SK-N-SH (cell line): ENCODE results near the gene CYCS. TPM values are rescaled to one million over a fixed set of nuclear protein-coding genes. Genes with fewer than 3 reads are reported as not detected.

Source experiments
- CTCF ChIA-PET: fragments of 300-600, 350-600 bp; formaldehyde crosslinking; extraction: SDS; loops from one replicate; lab custom pipeline; 2021; lab: Yijun Ruan, JAX
- POLR2A ChIA-PET: fragments of 350-600 bp; sonication (Branson Sonifier 250); formaldehyde crosslinking; extraction: SDS; loops from one replicate; lab custom pipeline; 2020; ENCODE audit warnings: antibody characterized with exemption, inconsistent platforms; lab: Yijun Ruan, JAX
- DNase-seq: peaks from one replicate; pipeline ENCODE4 v3.0.0; 2012
- H2AFZ ChIP-seq: fragments of 200-600 bp; sonication (generic); 2 replicates; pipeline ENCODE4 v1.8.1; 2016; ENCODE audit warnings: antibody characterized with exemption, mild to moderate bottlenecking, low read depth
- H3F3A ChIP-seq: fragments of 200-600 bp; sonication (generic); replicated peaks from 2 replicates; pipeline ENCODE3; 2016; ENCODE audit warnings: antibody characterized with exemption, mild to moderate bottlenecking; ENCODE audit not compliant: insufficient read depth
- H3K27ac ChIP-seq, 2 experiments: fragments of 200-500 bp in 1 of 2; fragments of 200-600 bp in 1 of 2; sonication (Bioruptor generic) in 1 of 2; sonication (generic), shearing (Covaris generic) in 1 of 2; 2 replicates each; pipeline versions ENCODE4 v1.5.1 to v1.6.1; 2014 to 2016; ENCODE audit warnings: low read depth in 2 of 2, inconsistent platforms in 1 of 2, low read length in 1 of 2, mild to moderate bottlenecking in 1 of 2, mixed read lengths in 1 of 2
- H3K27me3 ChIP-seq: fragments of 200-600 bp; sonication (generic), shearing (Covaris generic); 2 replicates; pipeline ENCODE4 v1.6.1; 2016; ENCODE audit warnings: mixed run types; ENCODE audit not compliant: insufficient read depth
- H3K36me3 ChIP-seq, 2 experiments: fragments of 200-500 bp in 1 of 2; fragments of 200-600 bp in 1 of 2; sonication (Bioruptor generic) in 1 of 2; sonication (generic) in 1 of 2; replicated peaks in 1 of 2; 2 replicates each; pipeline versions ENCODE3 to v1.5.1; 2014 to 2016; ENCODE audit warnings: low read length in 1 of 2, mild to moderate bottlenecking in 1 of 2; ENCODE audit not compliant: insufficient read depth in 2 of 2, control insufficient read depth in 1 of 2
- H3K4me1 ChIP-seq, 2 experiments: fragments of 200-500 bp in 1 of 2; fragments of 200-600 bp in 1 of 2; sonication (Bioruptor generic) in 1 of 2; sonication (generic), shearing (Covaris generic) in 1 of 2; 2 replicates each; pipeline versions ENCODE4 v1.5.1 to v1.6.1; 2014 to 2016; ENCODE audit warnings: low read depth in 1 of 2, low read length in 1 of 2, mixed run types in 1 of 2; ENCODE audit not compliant: insufficient read depth in 2 of 2, control insufficient read depth in 1 of 2
- H3K4me2 ChIP-seq: fragments of 200-600 bp; sonication (generic), shearing (Covaris generic); 2 replicates; pipeline ENCODE4 v1.6.1; 2017; ENCODE audit warnings: mixed run types
- H3K4me3 ChIP-seq, 2 experiments: fragments of 200-500 bp in 1 of 2; fragments of 200-600 bp in 1 of 2; sonication (Bioruptor generic) in 1 of 2; sonication (generic), shearing (Covaris generic) in 1 of 2; 2 replicates each; pipeline versions ENCODE4 v1.5.1 to v1.8.1; 2014 to 2016; ENCODE audit warnings: low read depth in 2 of 2, inconsistent platforms in 1 of 2, low read length in 1 of 2, mild to moderate bottlenecking in 1 of 2, mixed read lengths in 1 of 2, moderate library complexity in 1 of 2
- H3K79me2 ChIP-seq: fragments of 200-600 bp; sonication (generic); 2 replicates; pipeline ENCODE4 v1.8.1; 2017; ENCODE audit warnings: mild to moderate bottlenecking; ENCODE audit not compliant: insufficient read depth
- H3K9ac ChIP-seq: fragments of 200-600 bp; sonication (generic); 2 replicates; pipeline ENCODE4 v1.6.1; 2017; ENCODE audit warnings: mixed run types
- H3K9me2 ChIP-seq: fragments of 200-600 bp; sonication (generic); 2 replicates; pipeline ENCODE4 v1.6.1; 2017; ENCODE audit warnings: mixed run types
- H3K9me3 ChIP-seq: fragments of 200-600 bp; sonication (generic); 2 replicates; pipeline ENCODE4 v1.6.1; 2017; ENCODE audit warnings: mixed run types, mild to moderate bottlenecking, moderate library complexity
- H4K20me1 ChIP-seq: fragments of 200-600 bp; sonication (generic); 2 replicates; pipeline ENCODE4 v1.6.1; 2017; ENCODE audit warnings: mild to moderate bottlenecking, mixed run types; ENCODE audit not compliant: insufficient read depth
- CHD2 ChIP-seq: fragments of 150-350 bp; IDR thresholded peaks from 2 replicates; pipeline ENCODE4 v1.6.1; 2018; ENCODE audit warnings: low read length; ENCODE audit not compliant: partially characterized antibody
- EZH2phosphoT487 ChIP-seq: fragments of 200-600 bp; sonication (generic); IDR thresholded peaks from 2 replicates; pipeline ENCODE4 v1.6.1; 2017; ENCODE audit warnings: low read depth, mixed run types, mild to moderate bottlenecking, antibody characterized with exemption, moderate library complexity, borderline replicate concordance
- FOXJ3 ChIP-seq: sonication (generic); formaldehyde crosslinking; IDR thresholded peaks from 2 replicates; pipeline ENCODE4 v1.5.1; 2020; ENCODE audit warnings: mild to moderate bottlenecking, missing genetic modification reagents
- FOXM1 ChIP-seq: IDR thresholded peaks from 2 replicates; pipeline ENCODE4 v1.4.0; 2012; ENCODE audit warnings: low read depth, mild to moderate bottlenecking
- GABPA ChIP-seq: IDR thresholded peaks from 2 replicates; pipeline ENCODE4 v1.4.0; 2012; ENCODE audit warnings: low read depth, mild to moderate bottlenecking
- IRF3 ChIP-seq: fragments of 150-350 bp; IDR thresholded peaks from 2 replicates; pipeline ENCODE4 v1.6.1; 2016; ENCODE audit warnings: mild to moderate bottlenecking, low read depth, low read length
- JUND ChIP-seq: IDR thresholded peaks from 2 replicates; pipeline ENCODE4 v1.4.0; 2012
- MAX ChIP-seq: IDR thresholded peaks from 2 replicates; pipeline ENCODE4 v1.4.0; 2012; ENCODE audit warnings: low read depth
- MEF2A ChIP-seq: IDR thresholded peaks from 2 replicates; pipeline ENCODE4 v1.4.0; 2012; ENCODE audit warnings: low read depth, borderline replicate concordance
- MXI1 ChIP-seq: IDR thresholded peaks from 2 replicates; pipeline ENCODE4 v1.6.1; 2012; ENCODE audit warnings: mild to moderate bottlenecking, low read depth, low read length, improper control_type of control experiment
- NFIC ChIP-seq: IDR thresholded peaks from 2 replicates; pipeline ENCODE4 v1.4.0; 2012; ENCODE audit warnings: borderline replicate concordance
- NRF1 ChIP-seq: IDR thresholded peaks from 2 replicates; pipeline ENCODE4 v1.6.1; 2012; ENCODE audit warnings: low read depth, mild to moderate bottlenecking, low read length
- PBX3 ChIP-seq: IDR thresholded peaks from 2 replicates; pipeline ENCODE4; 2012
- RAD21 ChIP-seq: IDR thresholded peaks from 2 replicates; pipeline ENCODE4 v1.6.1; 2012; ENCODE audit warnings: mild to moderate bottlenecking, low read length
- TAF1 ChIP-seq: IDR thresholded peaks from 2 replicates; pipeline ENCODE4 v1.6.1; 2012; ENCODE audit warnings: low read depth, mild to moderate bottlenecking, low read length, moderate library complexity, borderline replicate concordance
- TCF12 ChIP-seq: IDR thresholded peaks from 2 replicates; pipeline ENCODE4 v1.4.0; 2012
- TEAD4 ChIP-seq: IDR thresholded peaks from 2 replicates; pipeline ENCODE4 v1.4.0; 2012; ENCODE audit warnings: mild to moderate bottlenecking, borderline replicate concordance; ENCODE audit not compliant: insufficient read depth
- USF1 ChIP-seq: IDR thresholded peaks from 2 replicates; pipeline ENCODE4 v1.4.0; 2012; ENCODE audit warnings: low read depth, borderline replicate concordance
- USF2 ChIP-seq: fragments of 150-350 bp; IDR thresholded peaks from 2 replicates; pipeline ENCODE4 v1.6.1; 2017; ENCODE audit warnings: antibody characterized with exemption, low read length, low read depth, borderline replicate concordance
- YY1 ChIP-seq: IDR thresholded peaks from 2 replicates; pipeline ENCODE4 v1.4.0; 2012; ENCODE audit warnings: low read depth, mild to moderate bottlenecking
- WGBS: methylation state at CpG from one replicate; pipeline ENCODE4 v1.1.6; 2017; ENCODE audit warnings: low lambda C conversion rate; 5-methylcytosine and 5-hydroxymethylcytosine counted together
- polyA plus RNA-seq, 3 experiments: library from polyadenylated mRNA; depleted of rRNA; stranded (reverse); fragments of >200 nt; gene quantifications; 2 replicates each; pipeline ENCODE4 v1.2.3, GENCODE V29; 2012

The CYCS gene
- polyA plus RNA-seq, 1 of the 3 experiments (the other 2 are of a cell fraction) = 22.9 TPM

GRCh38 chr7:25105911-25106310 is 19.1 kb downstream of the CYCS start:
- H3F3A ChIP-seq = no peaks in the 10 kb centered on the region
- H2AFZ ChIP-seq = no peak overlapping the region
- no peak overlapping the region for H3K27ac ChIP-seq
- no peak overlapping the region for H3K4me3 ChIP-seq
- H3K4me1 ChIP-seq = no peaks in the 10 kb centered on the region
- no peaks in the 10 kb centered on the region for H3K9me2 ChIP-seq
- H3K9me3 ChIP-seq = no peaks in the 10 kb centered on the region
- H4K20me1 ChIP-seq = no peaks in the 10 kb centered on the region
- H3K27me3 ChIP-seq = no peaks in the 10 kb centered on the region
- H3K36me3 ChIP-seq = no peaks in the 10 kb centered on the region
- H3K9ac ChIP-seq = no peak overlapping the region
- H3K4me2 ChIP-seq = no peak overlapping the region
- no peak for TF ChIP-seq IRF3
- no peak for TF ChIP-seq USF2
- no peak for TF ChIP-seq PBX3
- no peak for TF ChIP-seq FOXJ3 (CRISPR knock-in tag)
- no peak for TF ChIP-seq TAF1
- TF ChIP-seq RAD21 = no peak
- no peak for TF ChIP-seq TCF12
- TF ChIP-seq MEF2A = no peak
- no peak for TF ChIP-seq USF1
- TF ChIP-seq MXI1 = no peak
- TF ChIP-seq MAX = no peak
- TF ChIP-seq JUND = no peak
- TF ChIP-seq YY1 = no peak
- no peak for TF ChIP-seq CHD2
- no peak for TF ChIP-seq EZH2phosphoT487
- no peak for TF ChIP-seq GABPA
- TF ChIP-seq NFIC = no peak
- no peak for TF ChIP-seq FOXM1
- no peak for TF ChIP-seq NRF1
- no peak for TF ChIP-seq TEAD4
- TF ChIP-seq, all 33 proteins: peak for 0
- no peaks in the 10 kb centered on the region for H3K79me2 ChIP-seq
- no peak for DNase-seq
- WGBS = 60% methylated on average over 3 of the region's 3 CpGs
- ChIA-PET CTCF (interaction anchor here (1.0 to 3.1 kb wide), 5 partner anchors 8 to 294 kb away, joined by 3 to 22 read pairs (median 4); no protein-coding TSS in a partner anchor), POLR2A (interaction anchor here (1.6 kb wide), 1 partner anchor 20 kb away, joined by 6 read pairs; the partner anchor contains the start of gene CYCS)
